HG02642 (cell line): ENCODE data around the gene TBC1D10B.
"Not testable (repeated sequence)": the region's sequence is repeated elsewhere in the genome, so short reads cannot be mapped to it uniquely, and the experiment has no call there.

Source experiments
- ATAC-seq: cut with Tn5 transposase; IDR thresholded peaks from one replicate; pipeline ENCODE4 v1.9.1; 2021; ENCODE audit warnings: mild to moderate bottlenecking; ENCODE audit not compliant: unreplicated experiment, poor library complexity

Gene TBC1D10B

GRCh38 chr16:30356401-30357084 is 13.8 kb downstream of the TBC1D10B start:
- ATAC-seq: no peak

- no peak for ATAC-seq
Observed at GRCh38 chr16:30355954-30356308, 14.4 kb downstream of the TBC1D10B start.

DNA sequence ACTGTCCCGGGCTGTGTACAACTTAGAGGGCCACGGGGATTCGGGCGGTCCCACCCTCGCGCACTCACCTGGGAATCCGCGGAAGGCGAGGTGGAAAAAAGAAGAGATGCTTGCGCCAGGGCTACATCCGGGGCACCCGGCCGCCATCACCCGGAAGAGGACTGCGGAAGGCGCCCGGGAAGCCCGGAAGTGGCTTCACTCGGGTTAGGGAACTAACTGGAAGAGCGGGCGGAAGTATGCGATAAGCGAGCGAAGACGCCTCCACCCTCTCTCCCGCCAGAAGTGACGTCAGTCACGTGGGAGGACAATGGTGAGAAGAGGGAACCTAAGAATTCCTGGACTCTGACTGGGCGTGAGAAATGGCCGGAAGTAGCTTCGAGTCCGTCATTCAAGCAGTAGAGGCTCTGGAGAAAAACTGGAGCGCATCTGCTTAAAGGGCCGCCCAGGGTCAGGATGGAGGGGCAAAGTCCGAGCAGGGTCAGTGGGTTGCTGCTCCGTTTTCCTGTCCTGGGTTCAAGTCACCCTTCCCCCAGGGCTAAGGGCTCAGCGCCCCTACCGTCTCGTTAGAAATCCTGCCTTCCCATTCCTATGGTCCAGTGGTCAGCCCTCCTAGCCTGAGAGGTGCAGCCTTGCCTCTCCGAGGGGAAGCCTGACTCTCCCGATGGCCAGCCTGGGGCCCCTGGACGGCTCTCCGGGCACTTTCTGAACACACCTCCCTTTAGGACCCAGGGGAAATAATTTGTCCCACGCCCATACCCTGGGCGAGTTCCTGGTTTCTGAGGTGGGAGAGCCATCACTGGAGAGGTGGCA is 14.9 kb downstream of the TBC1D10B start, which contains the start of gene CD2BP2:
Gene CD2BP2, minus strand, starts transcription at position 165 of the 810 bp plus-strand sequence. CDS start 627 bp downstream, outside the sequence.
- ATAC-seq: peak; percentile 67

- ATAC-seq: peak; percentile 22
Observed at GRCh38 chr16:30354423-30355143, 15.7 kb downstream of the TBC1D10B start.

GRCh38 chr16:30353438-30354129 is 16.7 kb downstream of the TBC1D10B start:
- no peak for ATAC-seq

- ATAC-seq: no peak
Observed at GRCh38 chr16:30352488-30353401, 17.5 kb downstream of the TBC1D10B start.

DNA sequence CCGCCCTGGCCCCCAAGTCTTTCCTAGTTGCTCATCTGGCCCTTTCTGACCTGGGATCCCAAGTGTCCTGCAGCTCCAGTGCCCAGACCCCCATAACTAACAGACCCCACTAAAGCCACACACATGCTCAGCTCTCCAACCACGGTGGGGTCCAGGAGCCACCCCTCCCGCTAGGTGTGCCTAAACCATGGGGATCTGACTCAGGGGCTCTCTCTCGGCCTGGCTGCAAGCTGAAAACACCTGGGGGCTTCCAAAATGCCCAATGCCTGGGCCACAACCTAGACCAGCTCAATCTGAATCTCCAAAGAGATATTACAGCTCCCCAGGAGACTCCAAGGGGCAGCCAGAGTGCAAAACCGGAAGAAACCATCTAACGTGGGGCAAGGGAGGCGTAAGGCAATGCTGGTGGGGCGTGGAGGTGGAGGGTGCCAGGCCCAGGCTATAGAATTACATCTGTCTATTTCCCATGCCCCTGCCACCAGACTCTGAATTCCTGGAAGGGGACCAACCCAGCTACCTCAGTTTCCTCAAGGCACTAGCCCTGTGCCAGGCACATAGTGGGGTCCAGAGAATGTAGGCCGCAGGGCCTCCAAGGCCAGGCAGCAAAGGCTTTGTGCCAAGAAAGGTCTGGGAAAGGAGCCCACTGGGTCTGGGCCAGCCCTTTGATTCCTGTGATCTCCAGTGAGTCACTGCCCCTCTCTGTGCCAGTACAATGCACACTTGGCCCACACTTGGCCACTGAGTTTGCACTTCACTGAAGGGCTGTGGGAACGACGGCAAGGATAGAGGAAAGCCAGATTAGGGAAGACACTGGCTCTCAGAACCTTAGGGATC is 18.5 kb downstream of the TBC1D10B start:
- no peak for ATAC-seq

DNA sequence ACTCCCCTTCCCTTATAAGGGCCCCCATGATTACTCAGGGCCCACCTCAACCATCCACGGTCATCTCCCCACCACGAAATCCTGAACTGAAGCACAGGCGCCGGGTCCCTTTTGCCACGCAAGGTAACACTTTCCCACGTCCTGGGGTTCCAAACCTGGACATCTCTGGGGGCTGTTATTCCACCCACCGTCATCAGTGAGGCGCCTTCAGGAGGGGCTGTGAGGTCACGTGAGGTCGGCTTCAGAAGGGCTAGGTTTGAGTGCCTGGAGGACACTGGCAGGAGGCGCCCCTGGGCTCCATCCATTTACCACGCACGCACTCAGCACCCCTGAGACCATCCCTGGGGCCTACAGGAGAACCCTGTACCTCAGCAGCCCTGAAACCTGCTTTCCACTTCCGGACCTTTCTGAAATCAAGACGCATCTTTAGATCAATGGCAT is 19.3 kb downstream of the TBC1D10B start:
- no peak for ATAC-seq

GRCh38 chr16:30350134-30350871 is 20.0 kb downstream of the TBC1D10B start:
- ATAC-seq: no peak

- peak; percentile 30 for ATAC-seq
Observed at GRCh38 chr16:30349675-30350074, 20.6 kb downstream of the TBC1D10B start.

GRCh38 chr16:30348929-30349328 is 21.4 kb downstream of the TBC1D10B start:
- no peak for ATAC-seq

DNA sequence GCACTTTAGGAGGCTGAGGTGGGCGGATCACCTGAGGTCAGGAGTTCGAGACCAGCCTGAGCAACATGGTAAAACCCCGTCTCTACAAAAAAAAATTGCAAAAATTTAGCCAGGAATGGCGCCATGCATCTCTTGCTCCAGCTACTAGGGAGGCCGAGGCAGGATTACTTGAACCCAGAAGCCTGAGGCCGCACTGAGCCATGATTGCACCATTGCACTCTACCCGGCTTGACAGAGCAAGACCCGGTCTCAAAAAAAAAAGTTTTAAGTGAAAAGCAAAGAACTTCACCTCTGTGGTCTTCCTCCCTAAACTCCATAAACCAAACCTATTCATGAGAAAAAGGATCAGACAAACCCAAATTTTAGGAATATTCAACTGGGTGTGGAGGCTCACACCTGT is 22.2 kb downstream of the TBC1D10B start:
- ATAC-seq: no peak

DNA sequence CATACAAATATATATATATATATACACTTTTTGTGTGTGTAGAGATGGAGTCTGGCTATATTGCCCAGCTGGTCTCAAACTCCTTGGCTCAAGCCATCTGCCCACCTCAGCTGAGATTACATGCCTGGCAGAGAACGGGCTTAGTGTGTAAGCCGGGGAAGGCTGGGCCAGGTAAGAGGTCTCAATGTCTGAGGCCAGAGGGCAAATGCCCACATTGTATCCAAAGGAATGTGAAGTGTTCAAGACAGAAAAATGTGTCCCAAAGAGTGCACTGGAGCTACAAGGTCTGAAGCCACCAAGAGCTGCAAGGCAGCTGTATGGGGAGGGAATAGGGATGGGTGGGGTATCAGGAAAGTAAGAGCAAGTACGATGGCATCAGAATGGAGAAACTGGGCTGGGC is 24.0 kb downstream of the TBC1D10B start:
- ATAC-seq: no peak

- not testable (repeated sequence) for ATAC-seq
Observed at GRCh38 chr16:30343491-30343820, 26.8 kb downstream of the TBC1D10B start.

GRCh38 chr16:30342751-30343490 is 27.4 kb downstream of the TBC1D10B start:
- ATAC-seq: no peak

GRCh38 chr16:30341971-30342370 is 28.3 kb downstream of the TBC1D10B start:
- ATAC-seq: not testable (repeated sequence)

DNA sequence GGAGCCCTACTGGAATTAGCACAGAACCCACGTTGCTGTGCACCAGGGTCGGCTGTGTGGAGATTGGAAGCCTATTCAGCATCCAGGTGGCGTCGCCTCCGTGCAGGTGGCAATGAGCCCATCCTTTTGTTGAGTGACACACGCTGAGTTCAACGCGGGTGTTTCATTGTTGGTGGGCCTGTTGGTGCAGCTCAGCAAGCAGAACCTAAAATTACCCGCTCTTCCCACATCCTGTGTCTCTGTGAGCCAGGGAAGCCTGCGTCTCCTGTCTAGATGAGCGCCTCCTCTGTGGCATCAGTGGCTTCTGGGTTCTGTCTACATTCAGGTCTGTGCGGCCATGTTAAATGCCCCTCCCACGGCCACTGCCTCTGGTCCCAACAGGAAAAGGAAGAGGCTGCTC is 29.7 kb downstream of the TBC1D10B start:
- no peak for ATAC-seq
